Measurements from ENCODE around the gene AMBRA1.
"Not testable (repeated sequence)": the region's sequence is repeated elsewhere in the genome, so short reads cannot be mapped to it uniquely, and the experiment has no call there.

The AMBRA1 gene

GRCh38 chr11:46611526-46612304 lies 17.9 kb upstream of the AMBRA1 start:
- DNase-seq: no peak

GRCh38 chr11:46609386-46609785 lies 15.6 kb upstream of the AMBRA1 start:
- no peak for DNase-seq

- DNase-seq: no peak
Measured at GRCh38 chr11:46607516-46607915, 13.7 kb upstream of the AMBRA1 start.

- DNase-seq: no peak
Measured at GRCh38 chr11:46604796-46605195, 11.0 kb upstream of the AMBRA1 start.

GRCh38 chr11:46603704-46604308 lies 10.0 kb upstream of the AMBRA1 start:
- no peak for DNase-seq

- DNase-seq: no peak
Measured at GRCh38 chr11:46601129-46601528, 7.3 kb upstream of the AMBRA1 start.

- no peak for DNase-seq
Measured at GRCh38 chr11:46600194-46600960, 6.6 kb upstream of the AMBRA1 start.

GRCh38 chr11:46599340-46600193 lies 5.7 kb upstream of the AMBRA1 start:
- DNase-seq: no peak

- no peak for DNase-seq
Measured at GRCh38 chr11:46597609-46598219, 3.9 kb upstream of the AMBRA1 start.

GRCh38 chr11:46597155-46597554 lies 3.3 kb upstream of the AMBRA1 start:
- DNase-seq: no peak

- DNase-seq: no peak
Measured at GRCh38 chr11:46594785-46595184, 962 bp upstream of the AMBRA1 start.

GRCh38 chr11:46594374-46594700 lies 514 bp upstream of the AMBRA1 start:
- DNase-seq: no peak

- DNase-seq: no peak
Measured at GRCh38 chr11:46590740-46591605, 2.9 kb downstream of the AMBRA1 start.

GRCh38 chr11:46588915-46589314 lies 4.9 kb downstream of the AMBRA1 start:
- no peak for DNase-seq

- DNase-seq: no peak
Measured at GRCh38 chr11:46588131-46588530, 5.7 kb downstream of the AMBRA1 start.

GRCh38 chr11:46583513-46583912 lies 10.3 kb downstream of the AMBRA1 start:
- not testable (repeated sequence) for DNase-seq

- no peak for DNase-seq
Measured at GRCh38 chr11:46582588-46582987, 11.2 kb downstream of the AMBRA1 start.

GRCh38 chr11:46577058-46577457 lies 16.8 kb downstream of the AMBRA1 start:
- no peak for DNase-seq

- DNase-seq: no peak
Measured at GRCh38 chr11:46574656-46575055, 19.2 kb downstream of the AMBRA1 start.

- no peak for DNase-seq
Measured at GRCh38 chr11:46570790-46571398, 22.9 kb downstream of the AMBRA1 start.

- no peak for DNase-seq
Measured at GRCh38 chr11:46565232-46565840, 28.5 kb downstream of the AMBRA1 start.

Measured in activated gamma-delta T cell treated with Interleukin-2 at 50 U/mL for 16 hours (primary cell).